Stimulated activated CD4-positive, alpha-beta T cell treated with anti-CD3 and anti-CD28 coated beads, TNF-alpha, amount 100 ng/mL, for 1 hour (primary cell): ENCODE data around the gene HBA2.
"Not testable (repeated sequence)": the region's sequence is repeated elsewhere in the genome, so short reads cannot be mapped to it uniquely, and the experiment has no call there.

Experiments used
- DNase-seq, 3 donors: peaks; one replicate each; pipeline ENCODE4 v3.0.0-alpha.2; 2020; ENCODE audit warnings: low read depth in 3 of 3, low spot score in 1 of 3

Gene HBA2

GRCh38 chr16:173928-174769 lies 1.5 kb downstream of the HBA2 start:
- not testable (repeated sequence) for DNase-seq

DNA sequence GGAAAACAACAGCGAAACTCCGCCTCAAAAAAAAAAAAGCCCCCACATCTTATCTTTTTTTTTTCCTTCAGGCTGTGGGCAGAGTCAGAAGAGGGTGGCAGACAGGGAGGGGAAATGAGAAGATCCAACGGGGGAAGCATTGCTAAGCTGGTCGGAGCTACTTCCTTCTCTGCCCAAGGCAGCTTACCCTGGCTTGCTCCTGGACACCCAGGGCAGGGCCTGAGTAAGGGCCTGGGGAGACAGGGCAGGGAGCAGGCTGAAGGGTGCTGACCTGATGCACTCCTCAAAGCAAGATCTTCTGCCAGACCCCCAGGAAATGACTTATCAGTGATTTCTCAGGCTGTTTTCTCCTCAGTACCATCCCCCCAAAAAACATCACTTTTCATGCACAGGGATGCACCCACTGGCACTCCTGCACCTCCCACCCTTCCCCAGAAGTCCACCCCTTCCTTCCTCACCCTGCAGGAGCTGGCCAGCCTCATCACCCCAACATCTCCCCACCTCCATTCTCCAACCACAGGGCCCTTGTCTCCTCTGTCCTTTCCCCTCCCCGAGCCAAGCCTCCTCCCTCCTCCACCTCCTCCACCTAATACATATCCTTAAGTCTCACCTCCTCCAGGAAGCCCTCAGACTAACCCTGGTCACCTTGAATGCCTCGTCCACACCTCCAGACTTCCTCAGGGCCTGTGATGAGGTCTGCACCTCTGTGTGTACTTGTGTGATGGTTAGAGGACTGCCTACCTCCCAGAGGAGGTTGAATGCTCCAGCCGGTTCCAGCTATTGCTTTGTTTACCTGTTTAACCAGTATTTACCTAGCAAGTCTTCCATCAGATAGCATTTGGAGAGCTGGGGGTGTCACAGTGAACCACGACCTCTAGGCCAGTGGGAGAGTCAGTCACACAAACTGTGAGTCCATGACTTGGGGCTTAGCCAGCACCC lies 2.6 kb downstream of the HBA2 start:
- no peak for DNase-seq

GRCh38 chr16:176006-176405 lies 3.3 kb downstream of the HBA2 start:
- DNase-seq, result not testable (repeated sequence)

DNA sequence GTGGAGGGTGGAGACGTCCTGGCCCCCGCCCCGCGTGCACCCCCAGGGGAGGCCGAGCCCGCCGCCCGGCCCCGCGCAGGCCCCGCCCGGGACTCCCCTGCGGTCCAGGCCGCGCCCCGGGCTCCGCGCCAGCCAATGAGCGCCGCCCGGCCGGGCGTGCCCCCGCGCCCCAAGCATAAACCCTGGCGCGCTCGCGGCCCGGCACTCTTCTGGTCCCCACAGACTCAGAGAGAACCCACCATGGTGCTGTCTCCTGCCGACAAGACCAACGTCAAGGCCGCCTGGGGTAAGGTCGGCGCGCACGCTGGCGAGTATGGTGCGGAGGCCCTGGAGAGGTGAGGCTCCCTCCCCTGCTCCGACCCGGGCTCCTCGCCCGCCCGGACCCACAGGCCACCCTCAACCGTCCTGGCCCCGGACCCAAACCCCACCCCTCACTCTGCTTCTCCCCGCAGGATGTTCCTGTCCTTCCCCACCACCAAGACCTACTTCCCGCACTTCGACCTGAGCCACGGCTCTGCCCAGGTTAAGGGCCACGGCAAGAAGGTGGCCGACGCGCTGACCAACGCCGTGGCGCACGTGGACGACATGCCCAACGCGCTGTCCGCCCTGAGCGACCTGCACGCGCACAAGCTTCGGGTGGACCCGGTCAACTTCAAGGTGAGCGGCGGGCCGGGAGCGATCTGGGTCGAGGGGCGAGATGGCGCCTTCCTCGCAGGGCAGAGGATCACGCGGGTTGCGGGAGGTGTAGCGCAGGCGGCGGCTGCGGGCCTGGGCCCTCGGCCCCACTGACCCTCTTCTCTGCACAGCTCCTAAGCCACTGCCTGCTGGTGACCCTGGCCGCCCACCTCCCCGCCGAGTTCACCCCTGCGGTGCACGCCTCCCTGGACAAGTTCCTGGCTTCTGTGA lies 4.1 kb downstream of the HBA2 start, which contains the start of gene HBA1:
HBA1 (plus strand) TSS at position 204 of the 906 bp plus-strand sequence; CDS start at position 241, 37 bp downstream.
- DNase-seq, result not testable (repeated sequence)

DNA sequence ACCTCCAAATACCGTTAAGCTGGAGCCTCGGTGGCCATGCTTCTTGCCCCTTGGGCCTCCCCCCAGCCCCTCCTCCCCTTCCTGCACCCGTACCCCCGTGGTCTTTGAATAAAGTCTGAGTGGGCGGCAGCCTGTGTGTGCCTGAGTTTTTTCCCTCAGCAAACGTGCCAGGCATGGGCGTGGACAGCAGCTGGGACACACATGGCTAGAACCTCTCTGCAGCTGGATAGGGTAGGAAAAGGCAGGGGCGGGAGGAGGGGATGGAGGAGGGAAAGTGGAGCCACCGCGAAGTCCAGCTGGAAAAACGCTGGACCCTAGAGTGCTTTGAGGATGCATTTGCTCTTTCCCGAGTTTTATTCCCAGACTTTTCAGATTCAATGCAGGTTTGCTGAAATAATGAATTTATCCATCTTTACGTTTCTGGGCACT lies 4.7 kb downstream of the HBA2 start:
- DNase-seq, result no peak

GRCh38 chr16:177981-178667 lies 5.4 kb downstream of the HBA2 start:
- DNase-seq, result no peak

DNA sequence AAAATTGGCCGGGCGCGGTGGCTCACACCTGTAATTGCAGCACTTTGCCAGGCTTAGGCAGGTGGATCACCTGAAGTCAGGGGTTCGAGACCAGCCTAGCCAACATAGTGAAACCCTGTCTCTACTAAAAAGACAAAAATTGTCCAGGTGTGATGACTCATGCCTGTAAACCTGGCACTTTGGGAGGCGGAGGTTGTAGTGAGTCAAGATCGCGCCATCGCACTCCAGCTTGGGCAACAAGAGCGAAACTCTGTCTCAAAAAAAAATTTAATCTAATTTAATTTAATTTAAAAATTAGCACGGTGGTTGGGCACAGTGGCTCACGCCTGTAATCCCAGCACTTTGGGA lies 6.0 kb downstream of the HBA2 start:
- no peak for DNase-seq

DNA sequence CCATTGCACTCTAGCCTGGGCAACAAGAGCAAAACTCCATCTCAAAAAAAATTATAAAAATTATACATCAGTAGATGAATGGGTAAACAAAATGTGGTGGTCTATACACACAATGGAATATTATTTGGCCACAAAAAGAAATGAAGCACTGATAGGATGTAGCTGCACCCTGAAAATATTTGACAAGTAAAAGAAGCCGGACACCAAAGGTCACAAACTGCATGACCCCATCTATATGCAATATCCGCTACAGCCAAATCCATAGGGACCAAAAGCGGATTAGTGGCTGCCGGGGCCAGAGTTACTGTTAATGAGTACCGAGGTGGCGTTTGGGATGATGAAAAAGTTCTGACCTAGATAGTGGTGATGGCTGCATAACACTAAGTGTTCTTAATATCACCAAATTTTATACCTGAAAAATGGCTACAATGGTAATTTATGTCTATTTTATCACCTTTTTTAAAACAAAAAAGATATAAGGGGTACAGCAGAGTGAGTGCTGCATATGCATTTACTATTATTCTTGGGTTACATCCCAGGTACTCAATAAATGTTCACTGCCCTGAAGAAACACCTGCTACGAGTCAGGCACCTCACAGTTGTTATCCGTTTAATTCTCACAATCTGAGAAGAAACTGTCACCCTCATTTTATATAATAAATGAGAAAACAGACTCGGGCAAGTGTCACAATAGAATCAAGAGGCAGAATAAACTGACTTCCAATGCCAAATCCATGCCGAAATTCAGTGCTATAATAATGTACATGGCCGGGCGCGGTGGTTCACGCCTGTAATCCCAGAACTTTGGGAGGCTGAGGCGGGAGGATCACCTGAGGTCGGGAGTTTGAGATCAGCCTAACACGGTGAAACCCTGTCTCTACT lies 6.8 kb downstream of the HBA2 start:
- no peak for DNase-seq

- DNase-seq, result peak in 1 of 3 donors; percentile 37
Measured at GRCh38 chr16:180101-180675, 7.5 kb downstream of the HBA2 start, which contains the start of gene HBQ1. Gene HBQ1, plus strand, starts transcription at chr16:180459. Its CDS starts 28 bp downstream, at chr16:180487.

- peak in 2 of 3 donors; percentile 1 to 45 for DNase-seq
Measured at GRCh38 chr16:180681-181564, 8.2 kb downstream of the HBA2 start.

GRCh38 chr16:181565-182021 lies 8.9 kb downstream of the HBA2 start:
- peak in 2 of 3 donors; percentile 71 to 83 for DNase-seq

DNA sequence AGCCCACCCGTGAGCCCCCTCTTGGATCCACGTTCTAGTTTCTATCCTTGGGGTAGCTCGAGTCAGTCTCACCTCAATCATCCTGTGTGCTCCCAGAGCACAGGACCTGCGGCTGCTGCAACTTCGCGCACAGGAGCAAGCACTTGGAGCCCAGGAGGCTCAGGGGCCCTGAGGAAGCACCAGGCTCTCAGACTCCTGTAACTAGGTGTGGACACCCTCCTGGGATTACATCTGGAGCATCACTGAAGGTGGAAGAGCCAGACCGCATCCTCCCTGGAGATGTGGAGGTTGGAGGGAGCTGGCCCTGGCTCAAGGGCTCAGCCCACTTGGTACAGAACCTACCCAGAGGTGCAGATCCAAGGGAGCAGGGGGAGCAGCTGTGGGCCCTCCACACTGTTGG lies 10.3 kb downstream of the HBA2 start:
- DNase-seq, result no peak

- no peak for DNase-seq
Measured at GRCh38 chr16:185213-185612, 12.5 kb downstream of the HBA2 start.

- no peak for DNase-seq
Measured at GRCh38 chr16:185691-186090, 13.0 kb downstream of the HBA2 start.

DNA sequence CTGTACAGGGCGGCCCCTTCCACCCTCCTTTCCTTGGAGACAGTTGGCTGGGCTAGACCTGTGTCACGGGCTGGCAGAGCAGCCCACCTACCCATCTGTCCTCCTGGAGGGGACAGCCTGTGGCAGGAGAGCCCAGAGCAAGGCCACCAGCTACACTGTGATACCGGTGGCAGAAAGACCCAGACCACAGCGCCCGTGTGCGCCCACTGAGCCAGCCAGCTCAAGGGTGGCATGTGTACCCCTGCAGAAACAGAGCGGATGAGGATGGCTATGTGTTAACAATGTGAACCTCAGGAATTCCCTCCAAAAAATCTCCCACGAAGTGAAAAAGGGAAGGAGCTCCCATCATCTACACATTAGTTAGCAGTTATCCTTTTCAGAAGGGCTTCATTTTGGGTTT lies 14.7 kb downstream of the HBA2 start:
- DNase-seq, result no peak

DNA sequence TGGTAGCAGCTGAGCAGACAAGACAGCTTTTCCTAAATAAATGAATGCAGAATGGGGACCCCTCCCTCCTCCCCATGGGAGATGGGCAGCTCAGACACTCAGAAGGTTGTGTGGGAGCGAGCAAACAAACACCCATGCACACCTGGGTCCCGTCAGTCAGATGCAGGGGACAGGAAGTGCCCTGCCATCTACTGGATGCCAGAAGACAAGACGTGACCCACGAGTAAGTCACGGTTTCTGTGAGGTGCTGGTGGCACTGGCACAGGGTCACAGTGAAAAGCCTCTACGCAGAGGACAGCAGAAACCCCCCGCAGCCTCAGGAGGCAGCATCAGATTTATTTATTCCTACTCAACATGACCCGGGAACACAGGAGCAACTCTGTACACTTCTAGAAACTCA lies 16.0 kb downstream of the HBA2 start:
- no peak for DNase-seq

GRCh38 chr16:189604-190186 lies 17.0 kb downstream of the HBA2 start:
- DNase-seq, result no peak
